Measurements from ENCODE around the gene FILIP1L.
A peak's percentile ranks its signal among the peaks of the same experiment; 100 is the strongest.

Gene FILIP1L

DNA sequence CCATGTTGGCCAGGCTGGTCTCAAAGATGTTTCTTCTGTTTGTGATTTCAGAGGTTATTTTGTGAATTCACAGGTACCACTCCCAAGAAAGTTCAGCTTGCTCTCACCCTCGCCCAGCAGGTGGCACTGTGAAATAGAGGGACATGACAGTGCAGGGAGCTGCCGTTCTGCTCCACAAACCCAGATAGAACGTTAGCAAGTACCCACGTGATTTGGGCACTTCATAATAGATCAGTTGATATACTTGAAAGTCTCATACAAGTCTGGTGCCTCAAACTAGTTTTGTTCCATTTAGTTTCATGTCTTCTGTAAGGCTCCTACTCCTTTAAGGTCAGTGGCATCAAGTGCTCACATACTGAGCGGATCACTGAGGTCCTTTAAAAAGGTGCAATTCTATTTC lies 45.5 kb downstream of the FILIP1L start:
- Mint-ChIP-seq H3K27me3 (ENCODE audit: low read depth, poor library complexity) (peaks cover 3% of the 10 kb centered on the region), H3K4me3 (no peak overlapping the region), H3K36me3 (ENCODE audit: low read depth) (peaks cover 4% of the 10 kb centered on the region), H3K27ac (no peak overlapping the region), H3K9me3 (no peaks in the 10 kb centered on the region), H3K4me1 (peaks cover 15% of the 10 kb centered on the region)
- TF ChIP-seq, protein P1, sequence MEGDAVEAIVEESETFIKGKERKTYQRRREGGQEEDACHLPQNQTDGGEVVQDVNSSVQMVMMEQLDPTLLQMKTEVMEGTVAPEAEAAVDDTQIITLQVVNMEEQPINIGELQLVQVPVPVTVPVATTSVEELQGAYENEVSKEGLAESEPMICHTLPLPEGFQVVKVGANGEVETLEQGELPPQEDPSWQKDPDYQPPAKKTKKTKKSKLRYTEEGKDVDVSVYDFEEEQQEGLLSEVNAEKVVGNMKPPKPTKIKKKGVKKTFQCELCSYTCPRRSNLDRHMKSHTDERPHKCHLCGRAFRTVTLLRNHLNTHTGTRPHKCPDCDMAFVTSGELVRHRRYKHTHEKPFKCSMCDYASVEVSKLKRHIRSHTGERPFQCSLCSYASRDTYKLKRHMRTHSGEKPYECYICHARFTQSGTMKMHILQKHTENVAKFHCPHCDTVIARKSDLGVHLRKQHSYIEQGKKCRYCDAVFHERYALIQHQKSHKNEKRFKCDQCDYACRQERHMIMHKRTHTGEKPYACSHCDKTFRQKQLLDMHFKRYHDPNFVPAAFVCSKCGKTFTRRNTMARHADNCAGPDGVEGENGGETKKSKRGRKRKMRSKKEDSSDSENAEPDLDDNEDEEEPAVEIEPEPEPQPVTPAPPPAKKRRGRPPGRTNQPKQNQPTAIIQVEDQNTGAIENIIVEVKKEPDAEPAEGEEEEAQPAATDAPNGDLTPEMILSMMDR (IDR thresholded peaks at IDR 0.05) = peak; percentile 71
- DNase-seq = peak; percentile 77

DNA sequence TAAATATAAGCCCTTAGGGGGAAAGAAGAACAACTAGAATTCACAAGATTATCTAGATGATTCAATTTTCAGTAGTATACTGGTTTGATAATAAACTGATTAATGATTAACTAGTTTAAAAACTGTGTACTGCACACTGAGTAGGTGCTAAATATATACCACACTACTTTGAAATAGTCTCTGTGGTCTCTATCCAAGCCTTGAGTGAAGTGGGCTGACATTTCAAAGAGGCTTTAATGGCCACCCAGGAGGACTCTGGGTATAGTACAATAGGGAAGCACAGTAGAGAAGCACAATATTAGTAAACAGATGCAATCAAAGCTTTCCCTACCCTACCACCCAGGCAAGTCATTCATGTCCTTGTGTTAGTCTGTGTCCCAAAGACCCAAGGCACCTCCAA lies 46.7 kb downstream of the FILIP1L start:
- H3K4me1 Mint-ChIP-seq = peaks cover 7% of the 10 kb centered on the region
- H3K36me3 Mint-ChIP-seq (ENCODE audit: low read depth) = peaks cover 4% of the 10 kb centered on the region
- H3K27ac Mint-ChIP-seq = no peak overlapping the region
- H3K27me3 Mint-ChIP-seq (ENCODE audit: low read depth, poor library complexity) = peaks cover 3% of the 10 kb centered on the region
- H3K9me3 Mint-ChIP-seq = no peaks in the 10 kb centered on the region
- TF ChIP-seq, protein P1 (IDR thresholded peaks at IDR 0.05) = no peak
- H3K4me3 Mint-ChIP-seq = no peak overlapping the region
- no peak for DNase-seq

DNA sequence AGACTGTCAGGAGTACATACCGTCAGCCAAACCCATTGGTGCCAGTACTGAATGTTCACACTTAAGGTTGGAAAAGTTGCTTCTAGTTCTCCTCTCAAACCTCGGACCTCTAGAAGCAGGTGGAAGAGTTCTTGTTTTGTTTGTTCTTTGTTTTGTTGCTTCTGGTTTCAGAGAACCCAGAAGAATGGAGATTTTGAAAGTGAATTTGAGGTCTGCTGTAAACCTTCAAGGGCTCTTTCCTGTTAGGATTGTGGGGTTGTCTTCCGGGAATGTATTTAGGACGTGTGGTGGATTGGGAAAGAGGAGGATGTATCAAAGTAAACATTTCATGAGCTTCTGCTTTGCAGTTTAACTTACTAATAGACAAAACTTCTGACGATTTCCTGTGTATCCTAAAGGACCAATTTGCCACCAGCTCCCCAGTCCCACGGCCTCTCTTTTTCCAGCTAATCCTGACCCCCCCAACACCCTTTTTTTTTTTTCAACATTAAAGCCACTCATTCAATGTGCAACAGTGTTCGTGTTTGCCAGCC lies 50.3 kb downstream of the FILIP1L start:
- no peak for DNase-seq
- H3K4me1 Mint-ChIP-seq = peaks cover 8% of the 10 kb centered on the region
- no peaks in the 10 kb centered on the region for H3K9me3 Mint-ChIP-seq
- no peaks in the 10 kb centered on the region for H3K27me3 Mint-ChIP-seq (ENCODE audit: low read depth, poor library complexity)
- TF ChIP-seq, protein P1 (IDR thresholded peaks at IDR 0.05) = no peak
- H3K4me3 Mint-ChIP-seq = no peak overlapping the region
- H3K36me3 Mint-ChIP-seq (ENCODE audit: low read depth) = no peaks in the 10 kb centered on the region
- H3K27ac Mint-ChIP-seq = peak overlapping the region; percentile 70

DNA sequence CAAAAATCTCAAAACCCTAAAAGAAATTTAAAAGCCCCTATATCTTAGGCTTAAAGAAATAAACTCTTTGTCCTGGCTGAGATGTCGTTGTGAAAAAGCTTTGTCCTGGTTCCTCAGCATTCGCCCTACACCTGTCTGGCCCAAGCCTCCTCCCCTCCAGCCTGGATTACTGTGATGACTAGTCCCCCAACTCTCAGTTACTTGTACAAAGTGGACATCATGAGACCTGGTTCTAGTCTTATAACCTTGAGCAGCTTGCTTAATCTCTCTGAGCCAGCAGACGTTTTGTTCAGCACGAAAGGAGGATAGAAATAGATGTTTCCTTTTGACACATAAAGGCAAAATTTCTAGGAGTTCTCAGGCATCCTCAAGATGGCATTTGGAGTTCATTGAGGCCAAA lies 51.6 kb downstream of the FILIP1L start:
- no peak overlapping the region for H3K4me3 Mint-ChIP-seq
- no peak overlapping the region for H3K27ac Mint-ChIP-seq
- H3K4me1 Mint-ChIP-seq = peaks cover 6% of the 10 kb centered on the region
- no peaks in the 10 kb centered on the region for H3K36me3 Mint-ChIP-seq (ENCODE audit: low read depth)
- DNase-seq = no peak
- no peaks in the 10 kb centered on the region for H3K27me3 Mint-ChIP-seq (ENCODE audit: low read depth, poor library complexity)
- no peaks in the 10 kb centered on the region for H3K9me3 Mint-ChIP-seq
- TF ChIP-seq, protein P1 (IDR thresholded peaks at IDR 0.05) = no peak

DNA sequence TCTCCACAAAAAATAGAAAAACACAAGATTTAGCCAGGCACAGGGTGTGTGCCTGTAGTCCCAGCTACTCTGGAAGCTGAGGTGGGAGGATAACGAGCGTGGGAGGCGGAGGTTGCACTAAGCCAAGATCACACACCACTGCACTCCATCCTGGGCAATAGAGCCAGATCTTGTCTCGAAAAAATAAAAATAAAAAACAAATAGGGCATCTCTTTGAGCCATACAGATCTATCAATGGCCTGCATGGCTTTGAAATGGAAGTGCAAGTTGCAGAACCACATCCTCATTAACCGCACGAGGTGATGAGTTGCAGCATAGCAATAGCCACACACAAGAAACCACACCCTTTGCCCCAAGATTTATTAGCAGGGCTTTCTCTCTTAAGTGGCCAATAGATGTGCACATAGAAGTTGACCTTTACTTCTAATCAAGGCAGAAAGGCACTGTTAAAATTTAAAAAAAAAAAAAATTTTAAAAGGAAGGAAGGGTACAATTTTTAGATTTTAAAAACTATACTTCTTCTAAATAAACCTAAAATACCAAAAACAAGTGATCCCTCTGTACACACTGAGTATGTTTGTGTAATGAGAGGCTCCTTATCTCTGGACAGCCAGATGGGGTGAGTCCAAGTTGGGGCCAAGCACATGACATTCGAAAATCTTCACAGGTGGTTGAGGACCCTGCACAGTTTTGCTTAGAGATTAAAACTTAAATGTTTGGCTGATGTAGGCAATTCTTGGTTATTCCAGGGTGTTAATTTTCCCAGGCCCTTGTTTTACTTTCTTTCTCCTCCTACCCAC lies 53.4 kb downstream of the FILIP1L start:
- Mint-ChIP-seq H3K36me3 (ENCODE audit: low read depth) (peaks cover 2% of the 10 kb centered on the region), H3K27ac (peak overlapping the region; percentile 37), H3K9me3 (peaks cover under 1% of the 10 kb centered on the region), H3K4me1 (peaks cover 6% of the 10 kb centered on the region), H3K27me3 (ENCODE audit: low read depth, poor library complexity) (no peaks in the 10 kb centered on the region), H3K4me3 (no peak overlapping the region)
- DNase-seq = no peak
- TF ChIP-seq, protein P1 (IDR thresholded peaks at IDR 0.05) = no peak

DNA sequence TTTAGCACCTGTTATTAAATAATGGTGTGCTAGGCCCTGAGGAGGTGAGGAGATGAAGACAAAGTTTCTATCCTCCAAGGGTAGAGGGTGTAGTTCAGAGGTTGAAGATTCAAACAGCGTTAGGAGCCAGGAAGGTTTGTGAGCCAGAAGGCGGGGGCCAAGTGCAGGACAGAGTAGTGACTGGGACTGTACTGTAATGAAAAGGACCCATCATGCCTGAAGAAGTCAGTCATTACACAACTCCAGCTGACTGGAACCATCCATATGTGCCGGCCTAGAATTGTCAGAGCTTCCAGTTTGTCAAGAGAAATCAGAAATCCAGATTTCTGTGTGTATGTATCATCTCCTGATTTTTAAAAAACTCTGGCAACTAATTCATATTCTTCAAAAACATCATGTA lies 54.8 kb downstream of the FILIP1L start:
- Mint-ChIP-seq H3K9me3 (peaks cover 3% of the 10 kb centered on the region), H3K4me1 (peaks cover 6% of the 10 kb centered on the region), H3K4me3 (no peak overlapping the region), H3K27ac (no peak overlapping the region), H3K27me3 (ENCODE audit: low read depth, poor library complexity) (no peaks in the 10 kb centered on the region), H3K36me3 (ENCODE audit: low read depth) (peaks cover 15% of the 10 kb centered on the region)
- no peak for DNase-seq
- TF ChIP-seq, protein P1 (IDR thresholded peaks at IDR 0.05) = no peak

Measured in nephron progenitor cell (in vitro differentiated cells).